Measurements from ENCODE around the gene KTN1.

Gene KTN1

DNA sequence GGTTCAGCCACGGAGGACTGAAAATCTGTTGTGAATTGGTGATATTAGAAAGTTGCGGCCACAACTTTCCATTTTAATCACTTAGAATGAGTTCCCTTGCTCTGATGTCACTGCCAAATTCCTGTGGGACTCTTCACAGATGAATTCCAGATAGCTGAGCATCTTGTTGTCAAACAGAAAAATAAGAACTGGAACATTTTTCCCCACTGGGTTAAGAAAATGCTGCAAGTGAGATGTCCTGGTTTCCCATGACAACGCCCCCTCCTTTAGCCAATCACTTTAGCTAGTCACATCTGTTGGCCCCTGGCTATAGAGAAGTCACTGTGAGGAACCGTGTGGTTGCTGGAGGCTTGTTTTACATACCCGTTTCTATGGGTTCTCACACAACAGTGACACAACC is 135.9 kb downstream of the KTN1 start:
- H3F3A ChIP-seq (ENCODE audit: low read depth) = no peaks in the 10 kb centered on the region
- no peak overlapping the region for H2AFZ ChIP-seq (ENCODE audit: low read length)
- no peak overlapping the region for H3K9ac ChIP-seq (ENCODE audit: low read depth, low read length, poor library complexity, severe bottlenecking)
- H3K9me2 ChIP-seq (replicated peaks; ENCODE audit: low read depth, low read length) = no peaks in the 10 kb centered on the region
- H3K79me2 ChIP-seq (ENCODE audit: insufficient read depth, low read length) = no peaks in the 10 kb centered on the region
- no peaks in the 10 kb centered on the region for H3K4me1 ChIP-seq (ENCODE audit: insufficient read depth, low read length, poor library complexity, severe bottlenecking)
- TF ChIP-seq EZH2phosphoT487 (IDR thresholded peaks at IDR 0.05; ENCODE audit: borderline replicate concordance) = no peak
- TF ChIP-seq, protein P1, sequence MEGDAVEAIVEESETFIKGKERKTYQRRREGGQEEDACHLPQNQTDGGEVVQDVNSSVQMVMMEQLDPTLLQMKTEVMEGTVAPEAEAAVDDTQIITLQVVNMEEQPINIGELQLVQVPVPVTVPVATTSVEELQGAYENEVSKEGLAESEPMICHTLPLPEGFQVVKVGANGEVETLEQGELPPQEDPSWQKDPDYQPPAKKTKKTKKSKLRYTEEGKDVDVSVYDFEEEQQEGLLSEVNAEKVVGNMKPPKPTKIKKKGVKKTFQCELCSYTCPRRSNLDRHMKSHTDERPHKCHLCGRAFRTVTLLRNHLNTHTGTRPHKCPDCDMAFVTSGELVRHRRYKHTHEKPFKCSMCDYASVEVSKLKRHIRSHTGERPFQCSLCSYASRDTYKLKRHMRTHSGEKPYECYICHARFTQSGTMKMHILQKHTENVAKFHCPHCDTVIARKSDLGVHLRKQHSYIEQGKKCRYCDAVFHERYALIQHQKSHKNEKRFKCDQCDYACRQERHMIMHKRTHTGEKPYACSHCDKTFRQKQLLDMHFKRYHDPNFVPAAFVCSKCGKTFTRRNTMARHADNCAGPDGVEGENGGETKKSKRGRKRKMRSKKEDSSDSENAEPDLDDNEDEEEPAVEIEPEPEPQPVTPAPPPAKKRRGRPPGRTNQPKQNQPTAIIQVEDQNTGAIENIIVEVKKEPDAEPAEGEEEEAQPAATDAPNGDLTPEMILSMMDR (conservative IDR thresholded peaks at IDR 0.05; ENCODE audit: low read length) = no peak
- no peaks in the 10 kb centered on the region for H3K9me3 ChIP-seq (ENCODE audit: insufficient read depth, low read depth, low read length)
- H3K4me3 ChIP-seq (ENCODE audit: low read length, poor library complexity, severe bottlenecking) = no peak overlapping the region
- H4K20me1 ChIP-seq (ENCODE audit: insufficient read depth, low read length, poor library complexity, severe bottlenecking) = no peaks in the 10 kb centered on the region
- H3K36me3 ChIP-seq (ENCODE audit: insufficient read depth, low read length) = no peaks in the 10 kb centered on the region
- H3K27me3 ChIP-seq (ENCODE audit: insufficient read depth, low read length, poor library complexity, severe bottlenecking) = no peaks in the 10 kb centered on the region
- no peak overlapping the region for H3K4me2 ChIP-seq (ENCODE audit: low read depth, low read length, poor library complexity, severe bottlenecking)

DNA sequence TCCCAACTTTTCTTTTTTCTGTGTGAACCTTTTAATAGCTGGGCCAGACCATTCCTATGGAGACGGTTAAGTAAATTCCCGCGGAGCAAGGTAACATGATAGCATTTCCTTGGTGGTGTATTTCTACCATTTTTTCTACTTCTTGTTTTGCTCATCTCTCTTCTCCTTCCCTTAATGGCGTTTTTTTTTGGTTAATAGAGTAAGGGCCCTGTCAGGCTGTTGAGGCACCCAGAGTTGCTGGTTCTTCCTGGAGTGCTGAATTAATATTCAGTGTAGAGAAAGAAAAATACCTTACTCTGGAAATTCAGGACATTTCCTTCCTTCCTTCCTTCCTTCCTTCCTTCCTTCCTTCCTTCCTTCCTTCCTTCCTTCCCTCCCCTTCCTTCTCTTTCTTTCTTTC is 137.6 kb downstream of the KTN1 start:
- H2AFZ ChIP-seq (ENCODE audit: low read length) = no peak overlapping the region
- H3K36me3 ChIP-seq (ENCODE audit: insufficient read depth, low read length) = no peaks in the 10 kb centered on the region
- no peak overlapping the region for H3K4me3 ChIP-seq (ENCODE audit: low read length, poor library complexity, severe bottlenecking)
- H3K9me2 ChIP-seq (replicated peaks; ENCODE audit: low read depth, low read length) = no peaks in the 10 kb centered on the region
- H3K9me3 ChIP-seq (ENCODE audit: insufficient read depth, low read depth, low read length) = no peaks in the 10 kb centered on the region
- no peaks in the 10 kb centered on the region for H3K27me3 ChIP-seq (ENCODE audit: insufficient read depth, low read length, poor library complexity, severe bottlenecking)
- H3K4me2 ChIP-seq (ENCODE audit: low read depth, low read length, poor library complexity, severe bottlenecking) = no peak overlapping the region
- no peaks in the 10 kb centered on the region for H4K20me1 ChIP-seq (ENCODE audit: insufficient read depth, low read length, poor library complexity, severe bottlenecking)
- no peaks in the 10 kb centered on the region for H3K4me1 ChIP-seq (ENCODE audit: insufficient read depth, low read length, poor library complexity, severe bottlenecking)
- no peaks in the 10 kb centered on the region for H3K79me2 ChIP-seq (ENCODE audit: insufficient read depth, low read length)
- H3K9ac ChIP-seq (ENCODE audit: low read depth, low read length, poor library complexity, severe bottlenecking) = no peak overlapping the region
- TF ChIP-seq, protein P1 (conservative IDR thresholded peaks at IDR 0.05; ENCODE audit: low read length) = no peak
- no peak for TF ChIP-seq EZH2phosphoT487 (IDR thresholded peaks at IDR 0.05; ENCODE audit: borderline replicate concordance)
- H3F3A ChIP-seq (ENCODE audit: low read depth) = no peaks in the 10 kb centered on the region

DNA sequence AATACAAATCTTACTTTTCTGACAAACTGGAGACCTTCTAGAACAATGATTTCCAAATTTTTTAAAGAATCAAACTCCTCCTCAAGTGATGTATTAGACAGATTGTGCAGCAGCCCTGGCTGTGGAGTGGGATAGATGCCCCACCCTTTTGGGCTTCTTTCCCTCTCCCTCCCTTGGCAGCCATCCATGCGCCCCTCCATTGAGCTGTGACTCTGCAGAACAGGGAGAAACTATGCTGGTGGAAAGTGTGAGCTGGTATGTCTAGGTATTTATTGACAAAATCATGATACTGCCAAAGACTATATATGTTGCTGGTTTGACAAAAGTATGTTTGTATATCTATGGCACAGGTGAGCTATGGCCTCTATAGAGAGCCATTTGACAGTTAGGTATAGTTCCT is 138.5 kb downstream of the KTN1 start:
- H3K36me3 ChIP-seq (ENCODE audit: insufficient read depth, low read length) = no peaks in the 10 kb centered on the region
- no peak overlapping the region for H3K4me2 ChIP-seq (ENCODE audit: low read depth, low read length, poor library complexity, severe bottlenecking)
- H3K79me2 ChIP-seq (ENCODE audit: insufficient read depth, low read length) = no peaks in the 10 kb centered on the region
- TF ChIP-seq, protein P1 (conservative IDR thresholded peaks at IDR 0.05; ENCODE audit: low read length) = no peak
- no peak for TF ChIP-seq EZH2phosphoT487 (IDR thresholded peaks at IDR 0.05; ENCODE audit: borderline replicate concordance)
- H3K9ac ChIP-seq (ENCODE audit: low read depth, low read length, poor library complexity, severe bottlenecking) = no peak overlapping the region
- no peaks in the 10 kb centered on the region for H4K20me1 ChIP-seq (ENCODE audit: insufficient read depth, low read length, poor library complexity, severe bottlenecking)
- H2AFZ ChIP-seq (ENCODE audit: low read length) = no peak overlapping the region
- no peaks in the 10 kb centered on the region for H3K27me3 ChIP-seq (ENCODE audit: insufficient read depth, low read length, poor library complexity, severe bottlenecking)
- no peaks in the 10 kb centered on the region for H3K9me2 ChIP-seq (replicated peaks; ENCODE audit: low read depth, low read length)
- H3F3A ChIP-seq (ENCODE audit: low read depth) = no peaks in the 10 kb centered on the region
- H3K9me3 ChIP-seq (ENCODE audit: insufficient read depth, low read depth, low read length) = no peaks in the 10 kb centered on the region
- no peak overlapping the region for H3K4me3 ChIP-seq (ENCODE audit: low read length, poor library complexity, severe bottlenecking)
- no peaks in the 10 kb centered on the region for H3K4me1 ChIP-seq (ENCODE audit: insufficient read depth, low read length, poor library complexity, severe bottlenecking)

Data from Loucy (cell line).